SH-SY5Y (cell line): ENCODE results near the gene SLC13A3.

ENCODE experiments used
- GATA2 ChIP-seq: IDR thresholded peaks from 2 replicates; pipeline ENCODE4 v1.6.1; 2011; ENCODE audit warnings: mild to moderate bottlenecking, low read depth, low read length
- GATA3 ChIP-seq: IDR thresholded peaks from 2 replicates; pipeline ENCODE4 v1.6.1; 2011; ENCODE audit warnings: low read depth, mild to moderate bottlenecking, low read length, moderate library complexity

GRCh38 chr20:46649650-46649949 lies 1.7 kb downstream of the SLC13A3 start:
- TF ChIP-seq GATA2 (no peak), GATA3 (no peak)
